Measurements from ENCODE around the gene CDH13. TPM values are rescaled to one million over a fixed set of nuclear protein-coding genes. Genes with fewer than 3 reads are reported as not detected.

The CDH13 gene
- total and polyA plus RNA-seq, 9 donors, result 1.9 to 34.2 (median 4.8) TPM

GRCh38 chr16:83010776-83011720 lies 384.3 kb downstream of the CDH13 start:
- intact Hi-C loops (cut with DNase I), result no loop called here
- TF ChIP-seq CTCF (IDR thresholded peaks at IDR 0.05), result no peak
- no peak for TF ChIP-seq POLR2A (IDR thresholded peaks at IDR 0.05)
- no peak for TF ChIP-seq EP300 (IDR thresholded peaks at IDR 0.05)
- Histone ChIP-seq H3K27ac (no peak overlapping the region), H3K36me3 (no peaks in the 10 kb centered on the region), H3K9me3 (no peaks in the 10 kb centered on the region), H3K27me3 (no peaks in the 10 kb centered on the region), H3K4me1 (ENCODE audit: insufficient read depth) (no peaks in the 10 kb centered on the region), H3K4me3 (no peak overlapping the region)
- 84 to 92% (median 85%) methylated on average over 15 of the region's 15 CpGs for WGBS, 3 donors
- no peak for DNase-seq

GRCh38 chr16:83011939-83012338 lies 385.2 kb downstream of the CDH13 start:
- intact Hi-C loops (cut with DNase I), result no loop called here
- H3K4me1 ChIP-seq (ENCODE audit: insufficient read depth), result no peaks in the 10 kb centered on the region
- 45 to 57% (median 54%) methylated on average over 2 of the region's 2 CpGs for WGBS, 3 donors

GRCh38 chr16:83013071-83013470 lies 386.3 kb downstream of the CDH13 start:
- WGBS, 3 donors, result 37 to 59% (median 58%) methylated on average over 4 of the region's 4 CpGs
- TF ChIP-seq CTCF (IDR thresholded peaks at IDR 0.05) (no peak), EP300 (IDR thresholded peaks at IDR 0.05) (no peak), POLR2A (IDR thresholded peaks at IDR 0.05) (no peak)
- intact Hi-C loops (cut with DNase I), result no loop called here
- Histone ChIP-seq H3K4me1 (ENCODE audit: insufficient read depth) (no peaks in the 10 kb centered on the region), H3K4me3 (no peak overlapping the region), H3K27ac (no peak overlapping the region), H3K27me3 (no peaks in the 10 kb centered on the region), H3K9me3 (no peaks in the 10 kb centered on the region), H3K36me3 (no peaks in the 10 kb centered on the region)
- DNase-seq, result no peak

More at GRCh38 chr16:83011939-83012338, 385.2 kb downstream of the CDH13 start:
- Histone ChIP-seq H3K27me3 (no peaks in the 10 kb centered on the region), H3K9me3 (no peaks in the 10 kb centered on the region), H3K27ac (no peak overlapping the region), H3K36me3 (no peaks in the 10 kb centered on the region), H3K4me3 (no peak overlapping the region)
- TF ChIP-seq POLR2A (IDR thresholded peaks at IDR 0.05) (no peak), CTCF (IDR thresholded peaks at IDR 0.05) (no peak)
- DNase-seq, result no peak

- Histone ChIP-seq H3K27me3 (no peaks in the 10 kb centered on the region), H3K9me3 (no peaks in the 10 kb centered on the region), H3K4me3 (no peak overlapping the region), H3K36me3 (no peaks in the 10 kb centered on the region), H3K4me1 (ENCODE audit: insufficient read depth) (no peaks in the 10 kb centered on the region), H3K27ac (no peak overlapping the region)
- intact Hi-C loops (cut with DNase I), result no loop called here
- no peak for TF ChIP-seq CTCF (IDR thresholded peaks at IDR 0.05)
- no peak for TF ChIP-seq EP300 (IDR thresholded peaks at IDR 0.05)
- TF ChIP-seq POLR2A (IDR thresholded peaks at IDR 0.05), result no peak
- no peak for DNase-seq
- 91 to 93% (median 91%) methylated on average over 6 of the region's 6 CpGs for WGBS, 3 donors
Observed at GRCh38 chr16:83019963-83020362, 393.2 kb downstream of the CDH13 start.
